ENCODE data around the gene TMEM198.

DNA sequence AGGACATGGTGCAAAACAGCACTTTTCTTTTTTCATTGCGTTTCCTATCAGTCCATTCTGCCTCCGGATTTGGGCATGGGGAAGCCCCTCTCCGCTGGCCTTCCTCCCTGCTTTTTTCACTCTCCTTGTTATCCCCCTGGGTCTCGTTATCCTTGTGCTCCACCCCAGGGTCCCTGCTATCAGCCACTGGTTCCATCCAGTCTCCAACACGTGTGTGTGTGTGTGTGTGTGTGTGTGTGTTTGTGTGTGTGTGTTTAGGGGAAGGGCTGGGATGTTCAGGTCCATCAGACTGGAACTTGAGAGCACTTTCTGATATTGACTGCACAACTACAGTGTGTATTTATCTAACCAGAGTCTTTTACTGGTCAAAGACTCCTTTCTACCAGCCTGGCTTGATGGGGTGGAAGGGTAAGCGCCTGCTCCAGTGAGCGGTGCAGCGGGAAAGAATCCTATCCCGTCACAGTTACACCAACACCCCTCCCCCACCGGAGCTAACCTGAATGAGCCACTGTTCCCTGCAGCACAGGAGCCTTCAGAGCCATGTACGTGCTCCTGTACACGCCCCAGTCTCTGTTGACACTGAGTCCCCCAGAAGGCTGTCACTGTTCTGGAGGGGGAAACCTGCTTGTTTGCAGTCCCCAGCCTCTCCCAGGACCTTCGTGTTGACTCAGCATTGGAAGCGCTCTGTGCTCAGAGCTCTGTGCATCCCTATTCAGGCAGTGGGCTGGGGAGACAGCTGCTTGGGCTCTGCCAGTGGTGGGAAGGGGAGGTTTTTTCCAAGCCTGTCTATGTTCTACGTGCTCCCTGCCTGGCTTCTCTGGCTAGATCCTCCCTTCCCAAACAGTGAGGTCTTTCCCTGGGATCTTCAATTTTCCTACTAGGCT, 32.9 kb downstream of the TMEM198 start:
- TF ChIP-seq, protein P1, sequence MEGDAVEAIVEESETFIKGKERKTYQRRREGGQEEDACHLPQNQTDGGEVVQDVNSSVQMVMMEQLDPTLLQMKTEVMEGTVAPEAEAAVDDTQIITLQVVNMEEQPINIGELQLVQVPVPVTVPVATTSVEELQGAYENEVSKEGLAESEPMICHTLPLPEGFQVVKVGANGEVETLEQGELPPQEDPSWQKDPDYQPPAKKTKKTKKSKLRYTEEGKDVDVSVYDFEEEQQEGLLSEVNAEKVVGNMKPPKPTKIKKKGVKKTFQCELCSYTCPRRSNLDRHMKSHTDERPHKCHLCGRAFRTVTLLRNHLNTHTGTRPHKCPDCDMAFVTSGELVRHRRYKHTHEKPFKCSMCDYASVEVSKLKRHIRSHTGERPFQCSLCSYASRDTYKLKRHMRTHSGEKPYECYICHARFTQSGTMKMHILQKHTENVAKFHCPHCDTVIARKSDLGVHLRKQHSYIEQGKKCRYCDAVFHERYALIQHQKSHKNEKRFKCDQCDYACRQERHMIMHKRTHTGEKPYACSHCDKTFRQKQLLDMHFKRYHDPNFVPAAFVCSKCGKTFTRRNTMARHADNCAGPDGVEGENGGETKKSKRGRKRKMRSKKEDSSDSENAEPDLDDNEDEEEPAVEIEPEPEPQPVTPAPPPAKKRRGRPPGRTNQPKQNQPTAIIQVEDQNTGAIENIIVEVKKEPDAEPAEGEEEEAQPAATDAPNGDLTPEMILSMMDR (IDR thresholded peaks at IDR 0.05), result no peak
- TF ChIP-seq POLR2A (IDR thresholded peaks at IDR 0.05), result no peak
